HG02678 (cell line): ENCODE measurements around the gene BRCA1.
"Not testable (repeated sequence)": the region's sequence is repeated elsewhere in the genome, so short reads cannot be mapped to it uniquely, and the experiment has no call there.

Source experiments
- ATAC-seq: cut with Tn5 transposase; IDR thresholded peaks from one replicate; pipeline ENCODE4 v1.9.1; 2021; ENCODE audit warnings: mild to moderate bottlenecking, moderate library complexity; ENCODE audit not compliant: unreplicated experiment

BRCA1 gene

GRCh38 chr17:43070257-43070656, 54.9 kb downstream of the BRCA1 start:
- ATAC-seq, result no peak

- no peak for ATAC-seq
Measured at GRCh38 chr17:43069368-43069898, 55.7 kb downstream of the BRCA1 start.

GRCh38 chr17:43068570-43069367, 56.4 kb downstream of the BRCA1 start:
- ATAC-seq, result no peak

GRCh38 chr17:43062984-43063638, 62.1 kb downstream of the BRCA1 start:
- ATAC-seq, result no peak

GRCh38 chr17:43056051-43056450, 69.1 kb downstream of the BRCA1 start:
- no peak for ATAC-seq

GRCh38 chr17:43053008-43053407, 72.2 kb downstream of the BRCA1 start:
- not testable (repeated sequence) for ATAC-seq

- ATAC-seq, result no peak
Measured at GRCh38 chr17:43051969-43052368, 73.2 kb downstream of the BRCA1 start.

- no peak for ATAC-seq
Measured at GRCh38 chr17:43044024-43044423, 81.1 kb downstream of the BRCA1 start.

- ATAC-seq, result no peak
Measured at GRCh38 chr17:43043307-43043706, 81.9 kb downstream of the BRCA1 start.

GRCh38 chr17:43042025-43042628, 83.0 kb downstream of the BRCA1 start:
- no peak for ATAC-seq

- no peak for ATAC-seq
Measured at GRCh38 chr17:43040655-43041054, 84.5 kb downstream of the BRCA1 start.

- ATAC-seq, result no peak
Measured at GRCh38 chr17:43039646-43040045, 85.5 kb downstream of the BRCA1 start.

- ATAC-seq, result no peak
Measured at GRCh38 chr17:43034894-43035293, 90.3 kb downstream of the BRCA1 start.

- no peak for ATAC-seq
Measured at GRCh38 chr17:43033948-43034881, 90.9 kb downstream of the BRCA1 start.

- no peak for ATAC-seq
Measured at GRCh38 chr17:43031666-43032065, 93.5 kb downstream of the BRCA1 start.

GRCh38 chr17:43030137-43030767, 94.9 kb downstream of the BRCA1 start:
- ATAC-seq, result no peak

GRCh38 chr17:43028221-43028861, 96.8 kb downstream of the BRCA1 start:
- no peak for ATAC-seq

GRCh38 chr17:43027091-43028032, 97.8 kb downstream of the BRCA1 start:
- ATAC-seq, result no peak

GRCh38 chr17:43026595-43026994, 98.6 kb downstream of the BRCA1 start:
- ATAC-seq, result no peak
